Measurements from ENCODE around the gene P2RY6. TPM values are rescaled to one million over a fixed set of nuclear protein-coding genes. Genes with fewer than 3 reads are reported as not detected.

The P2RY6 gene
- total RNA-seq, 2 donors from 2014 or later, result 7.7 to 13.4 TPM

- H3K27ac ChIP-seq, result peak overlapping the region; percentile 73 to 80
- ATAC-seq (ENCODE audit: insufficient number of reproducible peaks, low FRiP score, low read depth) (peak; percentile 52), DNase-seq (ENCODE audit: low spot score) (no peak)
These were observed 17.0 kb downstream of the P2RY6 start for GRCh38 chr11:73288873-73289707.

DNA sequence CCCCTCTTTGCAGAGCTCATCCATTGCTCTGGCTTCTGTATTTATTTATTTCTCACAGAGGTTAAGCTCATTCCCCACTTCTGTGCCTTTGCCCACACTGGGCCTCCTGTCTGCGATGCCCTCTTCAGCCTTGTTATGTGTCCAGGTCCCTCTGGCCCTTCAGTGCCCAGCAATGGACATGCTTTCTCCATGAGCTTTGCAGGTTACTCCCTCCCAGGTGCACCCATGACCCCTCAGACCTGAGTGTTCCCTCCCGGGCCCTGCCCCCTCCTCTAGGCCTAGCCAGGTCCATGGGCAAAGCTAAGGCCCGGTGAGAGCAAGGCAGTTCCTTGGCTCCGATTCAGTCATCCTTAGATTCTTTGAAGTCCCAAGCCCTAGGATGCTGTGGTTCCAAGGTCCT lies 18.4 kb downstream of the P2RY6 start:
- H3K27ac ChIP-seq, result no peak overlapping the region
- H3K4me1 ChIP-seq (ENCODE audit: control insufficient read depth in 1 of 2, low read depth in 2 of 2), result peaks cover 13 to 25% of the 10 kb centered on the region in 2 donors
- H3K9me3 ChIP-seq, result no peaks in the 10 kb centered on the region
- no peaks in the 10 kb centered on the region for H3K27me3 ChIP-seq (replicated peaks; ENCODE audit: insufficient read depth)
- H3K4me3 ChIP-seq, result no peak overlapping the region
- ATAC-seq (ENCODE audit: insufficient number of reproducible peaks, low FRiP score, low read depth) (no peak), DNase-seq (ENCODE audit: low spot score) (no peak)
- no peak for TF ChIP-seq CTCF (IDR thresholded peaks at IDR 0.05)
- no peaks in the 10 kb centered on the region for H3K36me3 ChIP-seq

More at GRCh38 chr11:73288873-73289707, 17.0 kb downstream of the P2RY6 start:
- peak; percentile 90 for TF ChIP-seq CTCF (IDR thresholded peaks at IDR 0.05)
- Histone ChIP-seq H3K4me1 (ENCODE audit: control insufficient read depth in 1 of 2, low read depth in 2 of 2) (peaks cover 13 to 18% of the 10 kb centered on the region in 2 donors), H3K27me3 (replicated peaks; ENCODE audit: insufficient read depth) (no peaks in the 10 kb centered on the region), H3K9me3 (no peaks in the 10 kb centered on the region), H3K36me3 (no peaks in the 10 kb centered on the region), H3K4me3 (peak overlapping the region; percentile 59)

DNA sequence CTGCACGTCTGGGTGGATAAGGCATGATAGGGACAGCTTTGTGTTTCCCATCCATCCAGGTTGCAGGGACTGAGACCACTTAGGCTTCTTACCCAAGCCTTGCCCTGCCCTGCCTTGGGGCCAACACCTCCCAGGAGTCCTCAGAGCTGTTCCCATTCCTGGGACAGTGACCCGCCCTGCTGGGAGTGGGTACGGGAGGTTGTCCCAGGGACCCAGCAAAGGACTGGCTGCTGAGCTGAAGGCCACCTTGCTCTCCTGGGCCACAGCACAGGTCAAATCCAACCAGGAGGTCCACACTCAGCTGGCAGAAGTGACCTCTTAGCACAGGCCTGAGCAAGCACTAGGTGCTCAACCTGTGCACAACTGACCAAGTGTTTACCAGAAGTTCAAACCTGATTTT lies 19.1 kb downstream of the P2RY6 start:
- no peak for DNase-seq (ENCODE audit: low spot score)

GRCh38 chr11:73291781-73292524 lies 19.8 kb downstream of the P2RY6 start:
- no peak for DNase-seq (ENCODE audit: low spot score)
- H3K36me3 ChIP-seq, result no peaks in the 10 kb centered on the region

More for the DNA sequence above, 19.1 kb downstream of the P2RY6 start:
- Histone ChIP-seq H3K9me3 (no peaks in the 10 kb centered on the region), H3K27ac (no peak overlapping the region), H3K4me1 (ENCODE audit: control insufficient read depth in 1 of 2, low read depth in 2 of 2) (peaks cover 13 to 28% of the 10 kb centered on the region in 2 donors), H3K4me3 (no peak overlapping the region), H3K27me3 (replicated peaks; ENCODE audit: insufficient read depth) (no peaks in the 10 kb centered on the region), H3K36me3 (no peaks in the 10 kb centered on the region)
- TF ChIP-seq CTCF (IDR thresholded peaks at IDR 0.05), result no peak
- no peak for ATAC-seq (ENCODE audit: insufficient number of reproducible peaks, low FRiP score, low read depth)

More at GRCh38 chr11:73291781-73292524, 19.8 kb downstream of the P2RY6 start:
- Histone ChIP-seq H3K27ac (no peak overlapping the region), H3K9me3 (no peaks in the 10 kb centered on the region), H3K4me3 (no peak overlapping the region), H3K4me1 (ENCODE audit: control insufficient read depth in 1 of 2, low read depth in 2 of 2) (peaks cover 13 to 28% of the 10 kb centered on the region in 2 donors), H3K27me3 (replicated peaks; ENCODE audit: insufficient read depth) (no peaks in the 10 kb centered on the region)
- TF ChIP-seq CTCF (IDR thresholded peaks at IDR 0.05), result no peak
- no peak for ATAC-seq (ENCODE audit: insufficient number of reproducible peaks, low FRiP score, low read depth)
